Right atrium auricular region (tissue), 2 donors: ENCODE results near the gene ZBTB9. TPM values are rescaled to one million over a fixed set of nuclear protein-coding genes. Genes with fewer than 3 reads are reported as not detected.

ENCODE experiments used
- DNase-seq: peaks from one replicate; pipeline ENCODE4 v3.0.0-alpha.2; 2019; ENCODE audit warnings: low spot score
- H3K27ac ChIP-seq, 2 donors: fragments of 200-600 bp; sonication (generic); 1 replicate in 1 of 2; 2 replicates in 1 of 2; pipeline ENCODE4 v1.5.1; 2016 to 2019
- H3K27me3 ChIP-seq, 2 donors: fragments of 200-600 bp; sonication (generic); one replicate each; pipeline versions ENCODE4 v1.5.1 to v1.6.0; 2017 to 2019
- H3K36me3 ChIP-seq: fragments of 200-600 bp; sonication (generic); one replicate; pipeline ENCODE4 v1.5.1; 2016
- H3K4me1 ChIP-seq, 2 donors: fragments of 200-600 bp; sonication (generic); one replicate each; pipeline versions ENCODE4 v1.5.1 to v1.6.0; 2017 to 2019
- H3K4me3 ChIP-seq, 2 donors: fragments of 200-600 bp; sonication (generic); 1 replicate in 1 of 2; 2 replicates in 1 of 2; pipeline ENCODE4 v1.5.1; 2017 to 2019; ENCODE audit warnings: mild to moderate bottlenecking in 1 of 2, moderate library complexity in 1 of 2
- H3K9me3 ChIP-seq, 2 donors: fragments of 200-600 bp; sonication (generic); one replicate each; pipeline ENCODE4 v1.5.1; 2019
- CTCF ChIP-seq, 2 donors: fragments of 200-600 bp; sonication (generic); IDR thresholded peaks; one replicate each; pipeline ENCODE4 v1.5.1; 2019; ENCODE audit warnings: antibody characterized with exemption in 2 of 2
- microRNA-seq, 2 donors: library from miRNA; unstranded; fragments of <30 nt; microRNA quantifications; one replicate each; pipeline ENCODE4, GENCODE V29; 2016 to 2017; ENCODE audit warnings: borderline number of aligned reads in 2 of 2, borderline replicate concordance in 1 of 2
- total RNA-seq, 2 donors: library from RNA; depleted of rRNA; stranded (reverse); fragments of >200 nt; gene quantifications; one replicate each; pipeline ENCODE4 v1.1.0, GENCODE V29; 2016

ZBTB9 gene
- total RNA-seq, 2 donors from 2014 or later: 1.3 to 4.1 TPM

- H3K4me1 ChIP-seq: no peaks in the 10 kb centered on the region
- H3K27me3 ChIP-seq: no peaks in the 10 kb centered on the region
- H3K4me3 ChIP-seq: no peak overlapping the region
- DNase-seq: no peak
- H3K27ac ChIP-seq: no peak overlapping the region
- no peaks in the 10 kb centered on the region for H3K36me3 ChIP-seq
- no peak for TF ChIP-seq CTCF (IDR thresholded peaks at IDR 0.05)
- H3K9me3 ChIP-seq: no peaks in the 10 kb centered on the region
These were observed 51.4 kb downstream of the ZBTB9 start for GRCh38 chr6:33505548-33506370.

Small RNA genes within 50 kb of the gene (microRNA-seq; reads per million reads assigned to microRNA genes)
- 0 reads per million in 2 donors for gene MIR5004

Other genes starting within 250 kb of the ZBTB9 start
- gene HSD17B8, start 249.9 kb upstream of the ZBTB9 start, total RNA-seq: 10 to 100 TPM; 10.3 to 31.4 TPM
- gene RING1, start 246.1 kb upstream of the ZBTB9 start, total RNA-seq: 10 to 100 TPM in 1 of 2 donors, 1 to 10 TPM in 1; 7.5 to 13.9 TPM
- 10 to 100 TPM; 19.0 to 31.7 TPM for gene VPS52, start 182.7 kb upstream of the ZBTB9 start, total RNA-seq
- 1,000 to 10,000 TPM; 1,188 to 1,719 TPM for gene RPS18, start 182.5 kb upstream of the ZBTB9 start, total RNA-seq
- gene B3GALT4, start 177.5 kb upstream of the ZBTB9 start, total RNA-seq: 10 to 100 TPM in 1 of 2 donors, 1 to 10 TPM in 1; 9.4 to 12.1 TPM
- 10 to 100 TPM; 22.5 to 30.9 TPM for gene WDR46, start 165.3 kb upstream of the ZBTB9 start, total RNA-seq
- gene PFDN6, start 165.0 kb upstream of the ZBTB9 start, total RNA-seq: 10 to 100 TPM; 23.4 to 29.5 TPM
- gene RGL2, start 155.6 kb upstream of the ZBTB9 start, total RNA-seq: 10 to 100 TPM; 23.0 to 36.9 TPM
- 100 to 1,000 TPM in 1 of 2 donors, 10 to 100 TPM in 1; 80.0 to 103 TPM for gene TAPBP, start 140.5 kb upstream of the ZBTB9 start, total RNA-seq
- gene ZBTB22, start 136.8 kb upstream of the ZBTB9 start, total RNA-seq: 10 to 100 TPM; 11.9 to 18.9 TPM
- gene DAXX, start 131.6 kb upstream of the ZBTB9 start, total RNA-seq: 10 to 100 TPM; 22.6 to 31.8 TPM
- gene KIFC1, start 62.8 kb upstream of the ZBTB9 start, total RNA-seq: 1 to 10 TPM in 1 of 2 donors, under 1 TPM in 1; 0.59 to 1.6 TPM
- 10 to 100 TPM; 51.8 to 69.8 TPM for gene PHF1, start 43.6 kb upstream of the ZBTB9 start, total RNA-seq
- gene CUTA, start 36.5 kb upstream of the ZBTB9 start, total RNA-seq: 100 to 1,000 TPM; 118 to 119 TPM
- 10 to 100 TPM in 1 of 2 donors, 1 to 10 TPM in 1; 3.6 to 10.1 TPM for gene SYNGAP1, start 34.5 kb upstream of the ZBTB9 start, total RNA-seq
- 1 to 10 TPM; 6.5 to 8.6 TPM for gene BAK1, start 125.7 kb downstream of the ZBTB9 start, total RNA-seq
- gene ITPR3, start 166.7 kb downstream of the ZBTB9 start, total RNA-seq: 10 to 100 TPM in 1 of 2 donors, 1 to 10 TPM in 1; 6.2 to 17.7 TPM